ENCODE data around the gene HKDC1.

GRCh38 chr10:69270990-69271389, 50.9 kb downstream of the HKDC1 start:
- TF ChIP-seq EZH2phosphoT487 (IDR thresholded peaks at IDR 0.05; ENCODE audit: insufficient read depth, low read depth) (no peak), EZH2 (IDR thresholded peaks at IDR 0.05; ENCODE audit: insufficient read depth, poor library complexity, severe bottlenecking) (no peak)

Data from GM23248 (cell line).